Embryonic facial prominence (tissue), 1 donor: ENCODE data around the gene ANO3.
"Not testable (repeated sequence)": the region's sequence is repeated elsewhere in the genome, so short reads cannot be mapped to it uniquely, and the experiment has no call there.

Experiments used
- DNase-seq: peaks from one replicate; pipeline ENCODE4 v3.0.0-alpha.2; 2016; ENCODE audit errors: extremely low spot score

Gene ANO3

DNA sequence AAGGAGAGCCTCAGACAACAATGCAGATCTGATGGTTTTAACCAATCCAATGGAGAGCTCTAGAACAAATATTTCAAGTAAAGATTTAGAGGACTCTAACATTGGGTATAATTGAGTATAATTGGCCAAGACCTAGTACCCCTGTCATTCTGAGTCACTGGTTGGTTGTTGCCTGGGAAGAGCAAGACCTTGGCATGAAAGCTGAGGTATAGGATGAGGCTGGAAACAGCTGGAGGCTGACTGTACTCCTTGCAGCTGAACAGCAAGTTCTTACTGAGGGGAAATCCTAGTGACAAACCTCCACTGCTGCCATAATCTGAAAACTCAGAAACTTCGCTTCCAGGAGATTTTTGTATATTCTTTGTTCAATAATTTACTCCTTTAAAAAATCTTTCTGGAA lies 294.4 kb downstream of the ANO3 start:
- no peak for DNase-seq

GRCh38 chr11:26632691-26633159 lies 300.8 kb downstream of the ANO3 start:
- no peak for DNase-seq

- DNase-seq = not testable (repeated sequence)
Measured at GRCh38 chr11:26643314-26643713, 311.4 kb downstream of the ANO3 start.

DNA sequence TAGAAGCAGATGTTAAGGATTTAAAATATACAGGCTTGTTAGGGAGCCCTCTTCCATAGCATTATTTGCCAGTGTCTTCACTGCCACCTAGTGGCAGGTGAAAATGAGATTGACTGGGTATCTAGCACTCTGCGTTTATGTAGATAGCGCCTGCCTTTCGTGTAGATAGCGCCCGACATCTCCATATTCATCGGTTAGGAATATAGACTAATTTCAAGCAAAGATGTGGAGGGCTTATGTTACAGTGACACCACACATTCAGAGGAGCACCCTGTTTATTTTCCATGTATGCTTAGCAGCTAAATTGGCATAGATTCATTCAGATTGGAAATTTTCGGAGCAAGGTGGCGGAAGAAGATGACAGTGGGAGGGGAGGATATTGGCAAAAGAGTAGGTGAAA lies 318.0 kb downstream of the ANO3 start:
- peak; percentile 14 for DNase-seq

DNA sequence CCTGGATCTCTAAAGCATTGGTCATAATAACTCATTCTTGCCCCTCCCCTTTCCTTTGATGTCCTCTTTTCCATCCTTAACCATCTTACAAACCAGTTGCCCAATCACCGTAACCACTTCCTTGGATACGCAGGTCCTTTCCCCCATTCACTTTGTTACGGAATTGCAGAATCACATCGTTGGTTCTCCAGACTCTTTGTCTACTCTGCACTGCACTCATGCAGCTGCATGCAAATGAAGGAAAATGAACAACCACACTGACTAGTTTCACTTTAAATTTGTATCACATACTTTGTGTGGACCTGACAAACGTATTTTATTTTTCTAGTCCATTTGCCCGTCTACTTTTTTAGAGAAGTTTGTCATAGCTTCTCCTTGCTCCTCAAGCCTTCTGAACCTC lies 320.0 kb downstream of the ANO3 start:
- no peak for DNase-seq

GRCh38 chr11:26655287-26655686 lies 323.4 kb downstream of the ANO3 start:
- no peak for DNase-seq

DNA sequence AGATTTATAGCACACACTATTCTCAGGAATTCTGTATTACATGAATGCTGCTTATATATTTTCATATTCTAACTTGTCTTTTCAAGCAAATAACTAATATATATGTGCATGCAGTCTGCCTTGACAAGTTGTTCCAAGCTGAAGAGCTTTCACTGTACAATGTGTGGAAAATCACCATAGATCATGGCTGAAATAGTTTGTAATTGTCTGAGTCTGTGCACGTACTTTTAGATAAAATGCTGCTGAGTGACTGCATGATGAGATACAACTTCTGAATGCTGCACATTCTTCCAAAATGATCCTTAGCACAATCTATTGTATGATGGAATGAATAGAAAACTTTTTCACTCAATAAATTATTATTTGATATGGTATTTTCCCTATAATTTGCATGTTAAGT lies 331.0 kb downstream of the ANO3 start:
- no peak for DNase-seq

DNA sequence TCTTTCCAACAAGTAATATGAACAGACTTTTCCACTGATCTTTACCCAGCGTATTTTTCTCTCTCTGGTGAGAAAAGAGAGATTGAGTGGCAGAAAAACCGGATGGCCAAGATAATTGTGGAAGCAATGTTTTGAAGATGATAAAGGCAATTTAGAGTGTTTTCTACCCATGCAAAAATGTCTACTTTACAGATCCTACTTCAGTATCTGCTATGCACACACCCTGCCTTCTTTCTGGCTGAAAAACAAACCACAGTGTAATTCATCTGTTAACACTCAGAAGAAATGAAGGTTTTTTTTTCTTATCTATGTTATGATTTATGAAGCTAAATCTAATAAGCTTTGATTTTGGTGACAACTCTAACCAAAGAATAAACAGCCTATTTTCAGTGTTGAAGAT lies 333.1 kb downstream of the ANO3 start:
- no peak for DNase-seq

- no peak for DNase-seq
Measured at GRCh38 chr11:26665946-26666345, 334.0 kb downstream of the ANO3 start.

DNA sequence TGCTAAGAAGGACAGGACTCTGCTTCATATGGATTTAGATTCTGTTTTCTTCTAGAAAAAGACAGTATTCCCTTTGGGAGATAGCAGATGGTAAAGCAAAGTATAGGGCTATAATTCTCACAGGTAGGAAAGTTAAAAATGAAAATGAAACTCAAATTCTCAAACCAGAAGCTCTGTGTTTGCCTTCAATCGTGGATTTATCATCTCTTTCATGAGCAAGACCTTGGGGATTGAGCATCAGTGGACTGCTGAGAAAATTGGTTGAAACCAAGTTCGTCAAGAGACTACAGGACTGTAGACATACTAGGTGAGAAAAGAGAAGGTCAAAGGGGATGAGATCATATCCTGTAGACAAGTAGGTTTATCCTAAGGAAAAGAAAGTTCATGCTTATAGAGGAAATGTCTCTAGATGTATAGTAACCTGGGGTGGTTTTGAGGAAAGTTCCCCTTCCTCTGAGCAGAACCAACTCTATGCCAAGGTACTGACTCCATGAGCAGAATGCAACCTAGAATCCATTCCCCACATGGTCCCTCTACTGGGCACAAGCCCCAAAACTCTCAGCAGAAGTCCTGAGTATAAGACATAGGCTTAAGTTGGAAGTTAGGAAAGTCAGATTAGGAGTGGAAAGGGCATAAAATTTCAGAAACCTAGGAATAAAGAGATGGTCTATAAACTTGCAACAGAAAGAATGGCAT lies 343.5 kb downstream of the ANO3 start:
- DNase-seq = no peak

DNA sequence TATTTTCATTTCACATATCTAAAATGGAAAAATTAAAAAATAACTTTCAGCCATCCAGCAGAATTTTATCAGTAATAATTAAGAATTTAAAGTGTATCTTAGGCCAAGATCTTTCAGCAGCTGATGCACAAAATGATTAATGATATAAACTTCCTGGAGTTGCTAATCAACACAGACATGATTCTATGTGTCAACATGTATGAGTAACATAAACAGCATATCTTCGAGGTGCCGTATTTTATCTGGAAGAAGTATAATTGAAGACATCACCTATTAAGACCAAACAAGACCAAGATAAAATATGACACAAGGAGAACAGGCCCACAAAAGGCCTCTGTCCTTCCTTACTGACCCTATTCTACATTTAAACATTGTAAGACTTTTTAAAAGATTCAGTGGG lies 344.7 kb downstream of the ANO3 start:
- no peak for DNase-seq

- DNase-seq = no peak
Measured at GRCh38 chr11:26677566-26677965, 345.6 kb downstream of the ANO3 start.

- DNase-seq = no peak
Measured at GRCh38 chr11:26687351-26687750, 355.4 kb downstream of the ANO3 start.

- DNase-seq = no peak
Measured at GRCh38 chr11:26688701-26689100, 356.8 kb downstream of the ANO3 start.

DNA sequence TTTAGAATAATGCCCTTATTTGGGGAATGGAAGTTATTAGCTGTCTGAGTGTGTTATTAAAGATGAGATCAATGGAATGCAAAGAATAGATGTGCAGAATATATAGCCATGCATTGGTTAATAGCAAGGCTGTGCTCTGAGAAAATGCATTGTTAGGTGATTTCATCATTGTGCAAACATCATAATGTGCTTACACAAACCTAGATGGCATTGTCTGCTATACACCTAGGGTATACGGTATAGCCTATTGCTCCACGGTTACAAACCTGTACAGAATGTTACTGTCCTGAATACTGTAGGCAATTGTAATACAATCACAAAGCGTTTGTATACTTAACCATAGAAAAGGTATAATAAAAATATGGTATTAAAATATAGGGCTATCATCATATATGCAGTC lies 364.4 kb downstream of the ANO3 start:
- no peak for DNase-seq

- no peak for DNase-seq
Measured at GRCh38 chr11:26698224-26698623, 366.3 kb downstream of the ANO3 start.

GRCh38 chr11:26700574-26701235 lies 368.8 kb downstream of the ANO3 start:
- no peak for DNase-seq

DNA sequence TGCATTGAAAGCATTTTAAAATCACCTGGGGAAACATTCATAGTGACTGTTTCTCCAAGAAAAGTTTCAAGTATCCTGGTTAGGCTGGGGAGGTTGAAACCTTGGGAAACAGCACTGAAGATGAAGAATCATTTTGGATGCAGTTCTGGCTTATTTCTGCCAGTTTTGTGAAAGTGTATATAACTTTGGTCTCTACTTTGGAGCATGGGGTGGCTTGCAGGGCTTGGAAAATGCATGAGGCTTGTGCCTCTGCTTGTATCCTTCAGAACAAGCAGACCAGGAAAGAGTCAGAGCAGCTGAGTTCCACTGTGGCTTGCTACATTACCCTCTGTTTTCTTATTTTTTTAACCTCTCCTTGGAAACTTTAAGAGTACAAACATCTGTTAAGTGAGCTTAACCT lies 370.5 kb downstream of the ANO3 start:
- DNase-seq = peak; percentile 18

GRCh38 chr11:26703411-26704191 lies 371.7 kb downstream of the ANO3 start:
- no peak for DNase-seq

- no peak for DNase-seq
Measured at GRCh38 chr11:26704249-26704648, 372.3 kb downstream of the ANO3 start.

DNA sequence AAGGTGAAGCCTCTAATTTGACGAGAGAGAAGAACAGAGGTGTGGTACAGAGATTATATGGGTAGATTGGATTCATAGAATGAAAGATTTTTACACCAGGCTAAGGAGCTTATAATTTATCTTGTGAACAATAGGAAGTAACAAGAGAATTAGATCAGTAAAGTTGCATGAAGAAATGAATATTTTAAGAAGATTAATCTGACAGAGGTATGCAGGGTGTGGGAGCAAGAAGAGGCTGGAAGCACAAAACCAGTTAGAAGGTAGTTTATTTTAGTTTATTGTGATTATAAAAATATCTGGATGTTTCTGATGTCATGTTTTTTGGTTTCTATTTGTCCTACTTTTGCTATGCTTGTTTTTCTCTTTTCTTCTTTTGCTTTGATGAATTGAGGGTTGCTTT lies 374.3 kb downstream of the ANO3 start:
- no peak for DNase-seq

DNA sequence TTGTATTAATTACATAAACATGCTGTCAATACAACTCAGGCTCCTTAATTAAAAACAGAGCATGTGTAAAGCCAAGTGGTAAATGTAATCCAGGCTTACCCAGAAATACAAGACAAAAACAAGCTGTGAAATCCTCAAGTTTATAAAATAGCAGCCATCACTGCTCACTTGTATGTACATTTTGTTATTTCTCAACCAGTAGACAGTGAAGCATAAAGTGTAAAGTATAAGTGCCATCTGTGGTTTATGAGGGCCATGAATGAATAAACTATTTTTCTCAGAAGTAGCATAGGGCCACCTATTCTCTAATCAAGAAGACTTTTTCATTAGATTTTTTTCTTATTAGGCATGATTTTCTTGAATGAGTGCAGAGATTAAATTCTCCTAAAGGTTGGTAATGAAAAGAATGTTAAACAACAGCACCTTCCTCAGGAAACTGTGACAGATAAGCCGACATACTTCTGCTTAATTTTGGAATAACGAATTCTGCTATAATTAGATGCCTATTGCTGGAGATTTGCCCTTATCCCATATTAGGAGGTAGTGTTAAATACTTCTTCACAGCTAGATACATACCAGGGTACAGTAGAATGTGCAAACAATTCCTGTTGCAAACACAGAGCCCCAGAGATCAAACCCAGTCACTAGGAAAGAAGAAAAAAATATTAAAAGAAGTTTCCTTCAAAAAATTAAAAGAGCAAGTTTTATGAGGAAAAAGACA lies 377.0 kb downstream of the ANO3 start:
- DNase-seq = no peak
